Breast epithelium (tissue), 4 donors: ENCODE data around the gene RUVBL2. TPM values are rescaled to one million over a fixed set of nuclear protein-coding genes. Genes with fewer than 3 reads are reported as not detected.
A peak's percentile ranks its signal among the peaks of the same experiment; 100 is the strongest.

ENCODE experiments used
- DNase-seq, 2 donors: peaks; one replicate each; pipeline ENCODE4 v3.0.0-alpha.2; 2019; ENCODE audit warnings: low spot score in 2 of 2
- H3K27ac ChIP-seq, 2 donors: fragments of 200-600 bp; sonication (generic) in 1 of 2; one replicate each; pipeline ENCODE4 v1.5.1; 2016 to 2019; ENCODE audit warnings: mild to moderate bottlenecking in 1 of 2
- H3K27me3 ChIP-seq, 2 donors: fragments of 200-600 bp; sonication (generic) in 1 of 2; one replicate each; pipeline versions ENCODE4 v1.5.1 to v1.6.0; 2017 to 2019; ENCODE audit warnings: control low read depth in 1 of 2, mild to moderate bottlenecking in 1 of 2
- H3K36me3 ChIP-seq: fragments of 200-600 bp; one replicate; pipeline ENCODE4 v1.5.1; 2019
- H3K4me1 ChIP-seq, 2 donors: fragments of 200-600 bp; sonication (generic); one replicate each; pipeline ENCODE4 v1.5.1; 2016 to 2019; ENCODE audit warnings: control low read depth in 1 of 2
- H3K4me3 ChIP-seq, 3 donors: fragments of 200-600 bp; sonication (generic); 1 replicate in 2 of 3; 2 replicates in 1 of 3; pipeline ENCODE4 v1.5.1; 2016 to 2019; ENCODE audit warnings: mild to moderate bottlenecking in 3 of 3, moderate library complexity in 2 of 3
- H3K9me3 ChIP-seq, 2 donors: fragments of 200-600 bp; sonication (generic) in 1 of 2; one replicate each; pipeline ENCODE4 v1.5.1; 2016 to 2019; ENCODE audit warnings: control low read depth in 1 of 2
- CTCF ChIP-seq, 3 donors: fragments of 450-650 bp; IDR thresholded peaks; one replicate each; pipeline ENCODE4 v1.5.1; 2016 to 2017; ENCODE audit warnings: antibody characterized with exemption in 3 of 3, mild to moderate bottlenecking in 3 of 3, moderate library complexity in 3 of 3
- POLR2A ChIP-seq: fragments of 450-650 bp; IDR thresholded peaks from one replicate; pipeline ENCODE4 v1.6.1; 2016; ENCODE audit warnings: antibody characterized with exemption, mild to moderate bottlenecking, moderate library complexity
- POLR2AphosphoS5 ChIP-seq, 3 donors: sonication (generic); formaldehyde crosslinking; IDR thresholded peaks; one replicate each; pipeline ENCODE4 v1.6.1; 2017; ENCODE audit warnings: antibody characterized with exemption in 3 of 3
- intact Hi-C: fragments of 100-400 bp; cut with DNase I; formaldehyde crosslinking; loops from one replicate; pipeline ENCODE4 v1.15.1; 2023; ENCODE audit warnings: low total_unique reads
- total RNA-seq, 3 donors: library from RNA; depleted of rRNA; stranded (reverse); fragments of >200 nt; gene quantifications; one replicate each; pipeline ENCODE4 v1.1.0, GENCODE V29; 2016

RUVBL2 gene
- 100 to 1,000 TPM in 1 of 3 donors, 10 to 100 TPM in 2; 74.1 to 104 (median 84.0) TPM for total RNA-seq

- intact Hi-C loops: no loop called here
- peak; percentile 65 for TF ChIP-seq POLR2A
- TF ChIP-seq POLR2AphosphoS5 (IDR thresholded peaks at IDR 0.05): peak; percentile 81 to 88 (median 81)
- peak; percentile 99 for TF ChIP-seq CTCF (IDR thresholded peaks at IDR 0.05)
- Histone ChIP-seq H3K4me3 (peak within 1 kb of the TSS; percentile 80 to 88 (median 85)), H3K27ac (peak within 1 kb of the TSS; percentile 89 to 93), H3K36me3 (no peaks in the 10 kb centered on the region), H3K9me3 (no peaks in the 10 kb centered on the region), H3K27me3 (no peaks in the 10 kb centered on the region), H3K4me1 (peaks cover 10 to 19% of the 10 kb centered on the region in 2 donors)
- DNase-seq: peak; percentile 99
Observed at GRCh38 chr19:48993175-48994034, at the start of gene RUVBL2, which contains the start of gene GYS1. Gene RUVBL2 (plus strand): TSS chr19:48993887. CDS start chr19:48993912, 25 bp downstream. Gene GYS1 (minus strand): TSS chr19:48993309. CDS start chr19:48993112, 197 bp downstream.

GRCh38 chr19:48945415-48945814 lies 48.3 kb upstream of the RUVBL2 start:
- intact Hi-C loops: no loop called here

GRCh38 chr19:48945817-48946216 lies 47.9 kb upstream of the RUVBL2 start:
- Histone ChIP-seq H3K4me1 (no peaks in the 10 kb centered on the region), H3K9me3 (peaks cover 4 to 6% of the 10 kb centered on the region in 2 donors), H3K4me3 (no peak overlapping the region), H3K27me3 (no peaks in the 10 kb centered on the region), H3K27ac (no peak overlapping the region), H3K36me3 (no peaks in the 10 kb centered on the region)
- intact Hi-C loops: no loop called here
- TF ChIP-seq POLR2AphosphoS5 (IDR thresholded peaks at IDR 0.05) (no peak), POLR2A (no peak), CTCF (IDR thresholded peaks at IDR 0.05) (no peak)
- no peak for DNase-seq

More at GRCh38 chr19:48945415-48945814, 48.3 kb upstream of the RUVBL2 start:
- no peak for DNase-seq
- Histone ChIP-seq H3K9me3 (peaks cover 6 to 10% of the 10 kb centered on the region in 2 donors), H3K4me1 (no peaks in the 10 kb centered on the region), H3K4me3 (no peak overlapping the region), H3K36me3 (no peaks in the 10 kb centered on the region), H3K27ac (no peak overlapping the region), H3K27me3 (no peaks in the 10 kb centered on the region)
- TF ChIP-seq CTCF (IDR thresholded peaks at IDR 0.05): no peak
- no peak for TF ChIP-seq POLR2AphosphoS5 (IDR thresholded peaks at IDR 0.05)
- no peak for TF ChIP-seq POLR2A

GRCh38 chr19:48946463-48947257 lies 47.0 kb upstream of the RUVBL2 start:
- Histone ChIP-seq H3K9me3 (peaks cover 0 to 3% of the 10 kb centered on the region in 2 donors), H3K27me3 (no peaks in the 10 kb centered on the region), H3K36me3 (no peaks in the 10 kb centered on the region), H3K4me1 (no peaks in the 10 kb centered on the region), H3K27ac (no peak overlapping the region), H3K4me3 (no peak overlapping the region)
- intact Hi-C loops: no loop called here
- TF ChIP-seq POLR2AphosphoS5 (IDR thresholded peaks at IDR 0.05) (no peak), POLR2A (no peak), CTCF (IDR thresholded peaks at IDR 0.05) (no peak)
- DNase-seq: no peak
